ENCODE data around the gene TUBB.
"Not testable (repeated sequence)": the region's sequence is repeated elsewhere in the genome, so short reads cannot be mapped to it uniquely, and the experiment has no call there.

Gene TUBB

DNA sequence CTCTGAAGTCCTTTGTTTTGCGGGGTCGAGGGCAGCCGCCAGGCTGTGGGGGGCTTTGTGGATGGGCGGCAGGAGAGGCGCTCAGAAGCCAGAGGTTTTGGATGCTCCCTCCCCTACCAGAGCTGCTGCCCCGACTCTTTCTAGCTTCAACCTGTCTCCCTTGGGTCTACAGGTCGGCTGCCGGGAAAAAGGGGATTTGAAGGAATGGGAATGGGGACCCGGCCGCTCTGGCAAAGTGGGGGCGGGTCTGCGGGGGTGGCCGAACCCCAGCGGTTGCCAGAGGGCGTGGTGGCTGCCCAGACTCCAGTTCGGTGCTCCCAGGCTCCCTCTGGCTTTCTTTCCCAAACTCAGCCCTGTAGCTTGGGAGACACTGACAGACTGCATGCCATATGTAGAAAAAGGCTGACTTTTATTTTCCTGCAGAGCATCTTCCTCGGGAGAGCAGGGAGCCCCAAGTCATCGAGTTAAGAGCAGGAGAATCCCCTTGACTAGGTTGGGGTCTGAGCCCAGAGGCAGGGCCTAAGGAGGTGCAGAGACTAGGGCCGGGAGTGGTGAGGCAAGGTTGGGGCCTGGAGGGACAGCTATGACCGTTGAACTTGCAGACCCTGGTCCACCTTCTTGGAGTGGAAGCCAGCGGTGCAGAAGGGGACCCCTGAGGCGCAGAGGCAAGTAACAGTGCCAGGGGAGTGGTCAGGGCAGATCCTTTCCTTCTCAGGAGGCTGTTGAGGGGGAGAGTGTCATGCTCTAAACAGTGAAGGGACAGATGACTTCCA lies 32.3 kb upstream of the TUBB start:
- no peak for FAIRE-seq

GRCh38 chr6:30688569-30688968 lies 31.6 kb upstream of the TUBB start:
- no peak for FAIRE-seq

DNA sequence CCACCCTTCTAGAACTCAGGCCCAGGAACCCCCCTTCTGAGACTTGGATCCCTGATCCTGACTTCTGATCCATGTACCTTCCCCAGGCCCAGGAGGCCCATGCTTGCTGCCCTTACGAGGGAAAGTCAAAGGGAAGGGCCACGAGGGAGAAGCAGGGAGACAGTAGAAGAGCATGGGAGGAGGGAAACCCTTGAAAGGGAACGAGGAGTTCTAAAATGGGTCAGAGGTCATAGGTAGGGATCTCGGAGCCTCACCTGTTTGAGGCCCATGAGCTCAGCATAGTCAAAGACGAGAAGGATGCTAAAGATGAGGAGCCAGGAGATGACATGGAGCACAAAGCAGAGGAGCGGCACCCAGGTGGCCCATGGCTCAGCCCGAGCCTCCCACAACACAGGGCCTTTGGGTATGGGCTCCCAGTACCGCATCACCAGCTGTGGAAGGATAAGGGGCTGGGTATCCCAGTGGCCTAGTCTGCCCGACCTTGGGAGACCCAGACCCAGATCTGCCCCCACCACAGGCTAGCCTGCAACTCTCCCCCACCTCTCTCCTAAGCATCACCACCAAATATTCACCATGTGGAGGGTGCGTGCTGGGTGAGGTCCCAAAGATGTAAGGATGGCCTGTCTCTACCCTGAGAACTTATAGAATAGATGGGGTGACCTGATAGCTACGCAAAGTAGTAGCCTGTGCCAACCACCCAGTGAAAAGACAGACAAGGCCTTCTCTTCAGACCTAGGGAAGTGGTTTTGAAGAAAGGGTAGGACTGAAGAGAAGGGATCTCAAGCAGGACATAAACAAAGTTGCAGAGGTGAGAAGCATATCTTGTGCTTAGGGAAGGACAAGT lies 30.9 kb upstream of the TUBB start:
- no peak for FAIRE-seq

DNA sequence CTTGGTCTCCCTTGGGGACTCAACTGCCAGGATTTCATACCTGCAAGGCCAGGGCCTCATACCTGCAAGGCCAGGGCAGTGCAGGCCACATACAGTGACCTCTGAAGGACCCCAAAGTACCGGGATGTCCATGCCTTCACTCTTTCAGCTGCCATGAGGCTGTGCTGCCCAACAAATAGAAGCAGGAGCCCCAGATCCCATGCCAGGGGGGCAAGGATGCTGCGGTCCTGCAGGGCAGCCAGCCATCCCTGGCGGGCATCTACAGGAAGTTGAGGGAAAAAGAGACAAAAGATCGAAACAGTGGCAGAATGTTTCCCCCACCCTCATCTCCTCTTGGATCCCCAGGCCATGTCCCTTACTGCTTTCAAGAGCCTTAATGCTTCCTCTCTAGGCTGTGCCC lies 30.2 kb upstream of the TUBB start:
- no peak for FAIRE-seq

- no peak for FAIRE-seq
These were observed 29.5 kb upstream of the TUBB start, which contains the start of gene NRM for GRCh38 chr6:30690403-30691207. NRM (minus strand) TSS chr6:30690984; CDS start chr6:30690974, 10 bp downstream.

DNA sequence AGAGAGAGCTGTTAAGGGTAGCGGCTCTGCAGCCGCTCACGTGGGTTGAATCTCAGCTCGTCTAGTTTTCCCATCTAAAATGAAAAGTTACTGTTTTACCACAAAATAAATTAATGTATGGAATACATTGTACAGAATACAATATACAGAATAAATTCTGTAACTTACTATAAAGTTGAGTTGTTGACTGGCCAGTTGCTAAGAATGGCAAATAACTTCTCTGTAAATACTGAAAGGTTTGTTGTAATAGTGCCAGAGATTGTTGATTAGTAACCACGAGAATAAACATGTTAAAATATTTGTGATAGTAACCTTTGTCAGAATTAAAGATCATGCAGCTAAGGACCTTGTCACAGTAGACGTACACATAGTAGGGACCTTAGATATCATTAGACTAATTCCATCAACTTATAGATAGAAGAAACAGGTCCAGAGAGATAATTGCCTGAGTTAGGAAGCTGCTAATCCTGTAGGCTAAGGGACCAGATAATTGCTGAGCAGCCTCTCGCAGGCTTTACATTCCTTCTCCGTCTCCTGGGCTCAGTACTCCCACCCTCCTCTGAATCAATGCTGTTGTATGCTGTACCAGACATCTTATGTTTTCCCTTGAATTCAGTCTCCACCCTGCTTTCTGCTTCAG lies 28.8 kb upstream of the TUBB start:
- FAIRE-seq, result no peak

GRCh38 chr6:30696432-30696831 lies 23.7 kb upstream of the TUBB start:
- no peak for FAIRE-seq

DNA sequence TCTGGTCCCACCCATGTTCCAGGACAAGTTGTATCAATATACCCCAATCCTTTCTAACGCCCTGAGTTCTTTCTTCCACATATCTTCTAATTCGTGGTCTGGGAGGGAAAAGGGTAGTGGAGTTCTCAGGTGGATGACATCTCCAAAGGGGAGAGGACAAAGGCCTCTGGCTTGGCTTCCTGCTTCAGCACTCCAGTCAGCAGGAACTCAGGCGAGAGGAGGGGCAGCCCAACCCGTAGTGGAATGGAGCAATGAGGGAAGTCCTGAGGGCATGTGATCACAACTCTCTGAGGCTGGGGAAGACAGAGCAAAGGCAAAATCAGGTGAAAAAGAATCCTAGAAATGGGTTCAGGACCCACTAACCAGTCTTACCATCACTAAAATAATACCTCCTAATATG lies 19.8 kb upstream of the TUBB start:
- no peak for FAIRE-seq

- no peak for FAIRE-seq
These were observed 17.1 kb upstream of the TUBB start for GRCh38 chr6:30703011-30703410.

DNA sequence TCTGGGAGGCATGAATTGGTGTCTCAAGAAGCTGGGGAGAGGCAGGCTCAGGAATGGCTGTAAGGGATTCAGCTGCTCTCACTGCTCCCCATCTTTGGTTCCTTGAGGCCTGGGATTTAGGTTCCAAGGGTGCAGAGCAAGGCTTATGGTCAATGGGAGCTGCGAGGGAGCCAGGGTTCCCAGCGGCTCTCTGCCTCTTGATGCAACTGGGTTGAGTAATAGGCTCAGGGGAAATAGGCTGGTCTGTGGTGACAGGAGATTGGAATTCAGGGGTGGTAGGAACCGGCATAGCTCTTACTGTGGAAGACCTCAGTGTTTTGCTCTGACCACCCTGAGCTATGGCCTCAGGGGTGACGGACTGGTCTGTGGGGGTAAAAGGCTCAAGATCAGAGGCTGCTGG lies 16.3 kb upstream of the TUBB start:
- no peak for FAIRE-seq

- FAIRE-seq, result no peak
These were observed 14.5 kb upstream of the TUBB start for GRCh38 chr6:30705620-30706019.

DNA sequence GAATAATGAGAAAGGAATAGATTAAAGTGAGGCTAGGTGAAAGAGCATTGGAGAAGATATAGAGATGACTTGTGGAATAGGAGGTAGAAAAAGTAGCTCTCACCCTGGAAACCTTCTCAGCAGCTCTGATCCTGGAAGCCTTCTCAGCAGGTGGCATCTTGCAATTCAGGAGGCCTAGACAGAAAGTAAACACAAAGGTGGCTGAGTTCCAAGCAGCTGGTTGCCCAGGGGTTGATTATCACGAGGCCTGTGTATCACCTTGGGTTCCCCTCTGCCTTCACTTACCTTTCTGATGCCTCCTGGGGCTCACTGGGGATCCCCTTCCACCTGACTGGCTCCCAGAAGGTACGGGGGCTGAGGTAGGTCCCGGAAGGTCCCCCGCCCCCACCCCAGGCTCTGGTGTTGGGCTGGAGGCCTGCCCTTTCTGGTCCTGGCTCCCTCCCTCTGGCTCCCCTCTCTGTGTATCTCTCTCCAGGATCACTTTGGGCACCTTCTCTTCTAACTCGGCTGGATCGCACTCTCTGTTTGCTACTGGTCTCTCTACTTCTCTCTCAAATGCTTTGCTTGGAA lies 12.8 kb upstream of the TUBB start:
- FAIRE-seq, result no peak

GRCh38 chr6:30709101-30709868 lies 10.9 kb upstream of the TUBB start:
- FAIRE-seq, result no peak

DNA sequence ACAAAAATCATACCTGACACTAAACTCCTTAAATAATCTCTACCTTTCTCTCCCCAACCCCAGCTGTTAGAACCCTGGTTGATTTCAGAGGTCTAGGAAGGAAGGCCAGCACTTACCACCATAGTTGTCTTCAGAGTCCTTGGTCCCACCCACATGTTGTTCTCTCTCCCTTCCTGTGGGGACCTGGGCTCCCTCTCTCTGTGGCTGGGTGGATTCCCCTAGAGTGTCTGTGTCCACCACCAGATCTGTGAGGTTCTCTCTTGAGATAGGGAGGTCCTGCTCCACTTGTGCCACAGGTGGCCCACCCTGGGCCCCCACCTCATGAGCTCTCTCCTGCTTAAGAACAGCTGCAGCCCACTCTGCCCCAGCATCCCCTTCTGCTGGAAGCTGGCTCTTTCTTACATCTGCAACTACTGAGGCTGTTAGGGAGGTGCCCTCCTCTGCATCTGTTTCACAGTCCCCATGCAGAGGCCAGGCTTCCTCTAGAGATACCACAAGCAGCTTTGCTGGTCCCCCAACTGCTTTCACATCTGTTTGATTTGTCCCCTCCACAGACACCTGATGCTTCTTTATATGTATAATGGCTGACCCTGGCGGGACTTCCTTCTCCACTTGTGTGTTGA lies 8.3 kb upstream of the TUBB start:
- FAIRE-seq, result no peak

- no peak for FAIRE-seq
These were observed 7.7 kb upstream of the TUBB start for GRCh38 chr6:30712441-30712945.

GRCh38 chr6:30714263-30714662 lies 5.9 kb upstream of the TUBB start:
- no peak for FAIRE-seq

DNA sequence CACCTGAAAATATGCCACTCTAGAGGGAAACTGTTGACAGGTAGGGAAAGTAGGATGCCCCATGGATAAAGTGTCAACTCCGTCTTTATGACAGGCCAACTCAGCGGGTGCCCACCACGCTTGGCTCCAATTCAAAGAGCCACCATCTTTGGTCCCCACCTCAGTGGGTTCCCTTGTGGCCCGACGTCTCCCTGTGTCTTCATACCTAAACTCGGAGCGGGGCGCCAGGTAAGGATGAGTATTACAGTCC lies 3.3 kb upstream of the TUBB start:
- no peak for FAIRE-seq

DNA sequence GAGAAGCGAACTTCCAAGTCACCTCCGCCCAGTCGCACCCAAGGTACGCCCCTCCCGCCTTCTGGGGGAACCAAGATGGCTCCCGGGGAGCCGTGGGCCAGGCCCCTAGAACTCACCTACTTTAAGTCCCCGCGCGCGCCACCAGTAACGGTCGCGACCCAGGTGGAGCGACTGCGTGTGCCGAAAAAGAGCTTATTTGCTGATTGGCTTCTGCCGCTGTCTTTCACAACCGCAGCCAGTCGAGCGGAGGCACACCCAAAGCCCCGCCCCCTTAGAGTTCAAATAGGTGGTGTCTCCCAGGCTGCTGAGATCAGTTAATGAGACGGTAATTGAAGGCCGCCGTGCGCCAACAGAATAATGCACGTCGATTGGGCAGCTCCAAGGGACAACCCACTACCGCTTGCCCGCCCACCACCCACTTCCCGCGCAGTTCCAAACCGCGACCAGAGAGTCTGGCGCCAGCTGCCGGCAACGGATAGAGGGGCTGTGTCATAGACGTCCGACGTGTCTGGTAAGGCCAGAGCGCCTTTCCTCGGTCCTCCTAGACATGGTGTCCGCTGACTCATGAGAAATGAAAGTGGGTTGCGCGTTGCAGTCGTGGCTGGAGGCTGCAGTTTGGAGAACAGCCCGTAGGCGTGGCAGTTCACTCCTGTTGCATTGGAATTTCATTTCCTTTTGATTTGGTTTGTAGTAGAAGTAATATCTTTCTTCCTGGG lies 2.9 kb upstream of the TUBB start, which contains the start of gene MDC1:
MDC1 (minus strand) TSS at position 153 of the 716 bp plus-strand sequence. CDS start 2,106 bp downstream, outside the sequence.
- peak; percentile 98 for FAIRE-seq

- FAIRE-seq, result not testable (repeated sequence)
These were observed 2.1 kb upstream of the TUBB start for GRCh38 chr6:30717845-30718720.

Data from A204.1 (cell line).